Upper lobe of left lung (tissue), 6 donors: ENCODE measurements around the gene GNRH2. TPM values are rescaled to one million over a fixed set of nuclear protein-coding genes. Genes with fewer than 3 reads are reported as not detected.

Experiments
- ATAC-seq, 2 donors: fragments of 200-7000 bp; cut with Tn5 transposase; one replicate each; pipeline ENCODE4 v1.9.1; 2022; ENCODE audit warnings: mild to moderate bottlenecking in 2 of 2, moderate library complexity in 2 of 2; ENCODE audit not compliant: low FRiP score in 2 of 2
- DNase-seq, 2 donors: peaks; one replicate each; pipeline ENCODE4 v3.0.0-alpha.2; 2019 to 2020
- H3K27ac ChIP-seq, 4 donors: fragments of 200-600 bp; sonication (generic); one replicate each; pipeline ENCODE4 v1.5.1; 2016 to 2019
- H3K27me3 ChIP-seq, 4 donors: fragments of 200-600 bp; sonication (generic); one replicate each; pipeline ENCODE4 v1.5.1; 2017 to 2019
- H3K36me3 ChIP-seq, 4 donors: fragments of 200-600 bp; sonication (generic); one replicate each; pipeline ENCODE4 v1.5.1; 2016 to 2019
- H3K4me1 ChIP-seq, 4 donors: fragments of 200-600 bp; sonication (generic); one replicate each; pipeline ENCODE4 v1.5.1; 2018 to 2019
- H3K4me3 ChIP-seq, 4 donors: fragments of 200-600 bp; sonication (generic); one replicate each; pipeline ENCODE4 v1.5.1; 2017 to 2019; ENCODE audit warnings: mild to moderate bottlenecking in 2 of 4, moderate library complexity in 1 of 4
- H3K9me3 ChIP-seq, 4 donors: fragments of 200-600 bp; sonication (generic); one replicate each; pipeline ENCODE4 v1.5.1; 2018 to 2019
- CTCF ChIP-seq, 6 experiments: fragments of 450-650 bp in 4 of 6; fragments of 200-600 bp in 2 of 6; sonication (generic) in 2 of 6; IDR thresholded peaks; one replicate each; pipeline ENCODE4 v1.5.1; 2016 to 2019; ENCODE audit warnings: antibody characterized with exemption in 6 of 6
- EP300 ChIP-seq, 4 donors: sonication (generic); formaldehyde crosslinking; IDR thresholded peaks; one replicate each; pipeline ENCODE4 v1.5.1; 2017; ENCODE audit warnings: antibody characterized with exemption in 4 of 4, control low read depth in 2 of 4
- POLR2A ChIP-seq, 4 donors: fragments of 450-650 bp; IDR thresholded peaks; one replicate each; pipeline ENCODE4 v1.5.1; 2016 to 2017; ENCODE audit warnings: antibody characterized with exemption in 4 of 4, mild to moderate bottlenecking in 2 of 4
- POLR2AphosphoS5 ChIP-seq, 2 donors: sonication (generic); formaldehyde crosslinking; IDR thresholded peaks; one replicate each; pipeline ENCODE4 v1.5.1; 2017; ENCODE audit warnings: antibody characterized with exemption in 2 of 2
- WGBS, 2 donors: methylation state at CpG; one replicate each; pipeline ENCODE4 v1.1.5; 2017 to 2018; 5-methylcytosine and 5-hydroxymethylcytosine counted together
- total RNA-seq, 6 donors: library from RNA; depleted of rRNA in 4 of 6; stranded (reverse); fragments of >200 nt in 4 of 6; gene quantifications; one replicate each; pipeline versions ENCODE4 v1.1.0 to v1.2.1, GENCODE V29; 2016 to 2021
- donor health status: DM: no; HTN: no; CAD: no; lungs with moderate emphysema.
- donor health status: DM: no; HTN: yes; CAD: no; lungs with severe emphysema.

GNRH2 gene
- total RNA-seq, result 1 to 10 TPM in 1 of 6 donors, not detected in 5; 1.1 TPM

GRCh38 chr20:3043322-3043721, at the start of gene GNRH2:
Gene GNRH2, plus strand, starts transcription at chr20:3043622. Its CDS starts 793 bp downstream, at chr20:3044415.
- no peak for ATAC-seq

GRCh38 chr20:2995796-2996195, 47.6 kb upstream of the GNRH2 start:
- 83 to 85% methylated on average over 2 of the region's 2 CpGs for WGBS, 2 donors
- Histone ChIP-seq H3K4me1 (no peaks in the 10 kb centered on the region), H3K27ac (no peak overlapping the region), H3K27me3 (no peaks in the 10 kb centered on the region), H3K9me3 (no peaks in the 10 kb centered on the region), H3K36me3 (peaks cover 8 to 65% (median 41%) of the 10 kb centered on the region in 4 donors), H3K4me3 (no peak overlapping the region)
- ATAC-seq (no peak), DNase-seq (no peak)
- no peak for TF ChIP-seq CTCF (IDR thresholded peaks at IDR 0.05)
- TF ChIP-seq POLR2AphosphoS5 (IDR thresholded peaks at IDR 0.05), result no peak
- no peak for TF ChIP-seq EP300 (IDR thresholded peaks at IDR 0.05)
- TF ChIP-seq POLR2A (IDR thresholded peaks at IDR 0.05), result no peak

More at GRCh38 chr20:3043322-3043721, at the start of gene GNRH2:
- Histone ChIP-seq H3K4me1 (peaks cover 16 to 36% (median 27%) of the 10 kb centered on the region in 4 donors), H3K36me3 (peaks cover 0 to 34% (median 27%) of the 10 kb centered on the region in 4 donors), H3K27me3 (no peaks in the 10 kb centered on the region), H3K4me3 (no peak within 1 kb of the TSS), H3K27ac (peak within 1 kb of the TSS in 3 of 4 donors; percentile 12 to 95 (median 57)), H3K9me3 (no peaks in the 10 kb centered on the region)
- 74 to 83% methylated on average over 1 to 3 of the region's 3 CpGs for WGBS, 2 donors
- TF ChIP-seq CTCF (IDR thresholded peaks at IDR 0.05), result no peak
- no peak for TF ChIP-seq EP300 (IDR thresholded peaks at IDR 0.05)
- TF ChIP-seq POLR2A (IDR thresholded peaks at IDR 0.05), result no peak
- TF ChIP-seq POLR2AphosphoS5 (IDR thresholded peaks at IDR 0.05), result no peak
- DNase-seq, result no peak

- TF ChIP-seq POLR2AphosphoS5 (IDR thresholded peaks at IDR 0.05) (no peak), CTCF (IDR thresholded peaks at IDR 0.05) (no peak), EP300 (IDR thresholded peaks at IDR 0.05) (no peak), POLR2A (IDR thresholded peaks at IDR 0.05) (no peak)
- H3K4me1 ChIP-seq, result no peaks in the 10 kb centered on the region
- H3K4me3 ChIP-seq, result no peak overlapping the region
- H3K27me3 ChIP-seq, result no peaks in the 10 kb centered on the region
- H3K9me3 ChIP-seq, result no peaks in the 10 kb centered on the region
- no peak overlapping the region for H3K27ac ChIP-seq
- no peak for ATAC-seq
- peaks cover 4 to 41% (median 21%) of the 10 kb centered on the region in 4 donors for H3K36me3 ChIP-seq
- DNase-seq, result no peak
These were observed 44.7 kb upstream of the GNRH2 start for GRCh38 chr20:2998728-2999127.

GRCh38 chr20:3000852-3001523, 42.4 kb upstream of the GNRH2 start:
- ATAC-seq (peak in 1 of 2 donors; percentile 72), DNase-seq (no peak)
- H3K36me3 ChIP-seq, result peaks cover under 1 to 39% (median 12%) of the 10 kb centered on the region in 4 donors

More at GRCh38 chr20:3000852-3001523, 42.4 kb upstream of the GNRH2 start:
- H3K4me1 ChIP-seq, result no peaks in the 10 kb centered on the region
- 70 to 72% methylated on average over 7 of the region's 7 CpGs for WGBS, 2 donors
- TF ChIP-seq EP300 (IDR thresholded peaks at IDR 0.05) (no peak), CTCF (IDR thresholded peaks at IDR 0.05) (peak; percentile 16 to 53 (median 34))
- no peaks in the 10 kb centered on the region for H3K9me3 ChIP-seq
- no peak overlapping the region for H3K4me3 ChIP-seq
- no peak overlapping the region for H3K27ac ChIP-seq
- no peaks in the 10 kb centered on the region for H3K27me3 ChIP-seq
